ENCODE measurements around the gene UMAD1.

Gene UMAD1

GRCh38 chr7:7850150-7850549 lies 209.6 kb downstream of the UMAD1 start:
- no peak for DNase-seq (ENCODE audit: low read depth)
- no peak overlapping the region for H3K4me3 ChIP-seq (ENCODE audit: low read depth, low read length)

GRCh38 chr7:7851381-7851780 lies 210.8 kb downstream of the UMAD1 start:
- no peak overlapping the region for H3K4me3 ChIP-seq (ENCODE audit: low read depth, low read length)
- DNase-seq (ENCODE audit: low read depth): no peak

- DNase-seq (ENCODE audit: low read depth): no peak
- H3K4me3 ChIP-seq (ENCODE audit: low read depth, low read length): no peak overlapping the region
These were observed 211.4 kb downstream of the UMAD1 start for GRCh38 chr7:7851991-7852390.

GRCh38 chr7:7857143-7857583 lies 216.6 kb downstream of the UMAD1 start:
- no peak overlapping the region for H3K4me3 ChIP-seq (ENCODE audit: low read depth, low read length)
- DNase-seq (ENCODE audit: low read depth): no peak

- no peak overlapping the region for H3K4me3 ChIP-seq (ENCODE audit: low read depth, low read length)
- DNase-seq (ENCODE audit: low read depth): no peak
These were observed 218.0 kb downstream of the UMAD1 start for GRCh38 chr7:7858559-7858958.

- DNase-seq (ENCODE audit: low read depth): no peak
- no peak overlapping the region for H3K4me3 ChIP-seq (ENCODE audit: low read depth, low read length)
These were observed 218.9 kb downstream of the UMAD1 start for GRCh38 chr7:7859411-7859810.

GRCh38 chr7:7861211-7861633 lies 220.7 kb downstream of the UMAD1 start:
- peak; percentile 71 for DNase-seq (ENCODE audit: low read depth)
- H3K4me3 ChIP-seq (ENCODE audit: low read depth, low read length): no peak overlapping the region

GRCh38 chr7:7862393-7862792 lies 221.8 kb downstream of the UMAD1 start:
- no peak for DNase-seq (ENCODE audit: low read depth)
- H3K4me3 ChIP-seq (ENCODE audit: low read depth, low read length): no peak overlapping the region

GRCh38 chr7:7867846-7868571 lies 227.5 kb downstream of the UMAD1 start:
- no peak overlapping the region for H3K4me3 ChIP-seq (ENCODE audit: low read depth, low read length)
- DNase-seq (ENCODE audit: low read depth): no peak

GRCh38 chr7:7868572-7868899 lies 228.0 kb downstream of the UMAD1 start:
- H3K4me3 ChIP-seq (ENCODE audit: low read depth, low read length): no peak overlapping the region
- DNase-seq (ENCODE audit: low read depth): no peak

- no peak for DNase-seq (ENCODE audit: low read depth)
- H3K4me3 ChIP-seq (ENCODE audit: low read depth, low read length): no peak overlapping the region
These were observed 228.5 kb downstream of the UMAD1 start for GRCh38 chr7:7869036-7869435.

GRCh38 chr7:7869651-7870050 lies 229.1 kb downstream of the UMAD1 start:
- no peak overlapping the region for H3K4me3 ChIP-seq (ENCODE audit: low read depth, low read length)
- DNase-seq (ENCODE audit: low read depth): no peak

GRCh38 chr7:7870555-7870954 lies 230.0 kb downstream of the UMAD1 start:
- no peak for DNase-seq (ENCODE audit: low read depth)
- H3K4me3 ChIP-seq (ENCODE audit: low read depth, low read length): no peak overlapping the region

GRCh38 chr7:7876419-7876818 lies 235.9 kb downstream of the UMAD1 start:
- no peak for DNase-seq (ENCODE audit: low read depth)
- no peak overlapping the region for H3K4me3 ChIP-seq (ENCODE audit: low read depth, low read length)

- no peak for DNase-seq (ENCODE audit: low read depth)
- H3K4me3 ChIP-seq (ENCODE audit: low read depth, low read length): no peak overlapping the region
These were observed 241.0 kb downstream of the UMAD1 start for GRCh38 chr7:7881581-7881980.

GRCh38 chr7:7882888-7883287 lies 242.3 kb downstream of the UMAD1 start:
- no peak overlapping the region for H3K4me3 ChIP-seq (ENCODE audit: low read depth, low read length)
- no peak for DNase-seq (ENCODE audit: low read depth)

GRCh38 chr7:7883394-7883793 lies 242.8 kb downstream of the UMAD1 start:
- no peak for DNase-seq (ENCODE audit: low read depth)
- no peak overlapping the region for H3K4me3 ChIP-seq (ENCODE audit: low read depth, low read length)

GRCh38 chr7:7884855-7885254 lies 244.3 kb downstream of the UMAD1 start:
- H3K4me3 ChIP-seq (ENCODE audit: low read depth, low read length): no peak overlapping the region
- DNase-seq (ENCODE audit: low read depth): no peak

GRCh38 chr7:7889791-7890568 lies 249.4 kb downstream of the UMAD1 start:
- DNase-seq (ENCODE audit: low read depth): no peak

GRCh38 chr7:7895004-7895650 lies 254.6 kb downstream of the UMAD1 start:
- H3K4me3 ChIP-seq (ENCODE audit: low read depth, low read length): no peak overlapping the region
- DNase-seq (ENCODE audit: low read depth): no peak

More at GRCh38 chr7:7889791-7890568, 249.4 kb downstream of the UMAD1 start:
- H3K4me3 ChIP-seq (ENCODE audit: low read depth, low read length): no peak overlapping the region

All from skeletal muscle cell (primary cell).